GM19099 (cell line): ENCODE measurements around the gene GRIN1.

Source experiments
- POLR2A ChIP-seq: IDR thresholded peaks from 3 replicates; pipeline ENCODE4 v1.6.1; 2011; ENCODE audit warnings: low read depth; ENCODE audit not compliant: insufficient read length; ENCODE audit errors: extremely low read depth

Gene GRIN1

GRCh38 chr9:137108608-137109249 lies 30.2 kb upstream of the GRIN1 start:
- TF ChIP-seq POLR2A: no peak

DNA sequence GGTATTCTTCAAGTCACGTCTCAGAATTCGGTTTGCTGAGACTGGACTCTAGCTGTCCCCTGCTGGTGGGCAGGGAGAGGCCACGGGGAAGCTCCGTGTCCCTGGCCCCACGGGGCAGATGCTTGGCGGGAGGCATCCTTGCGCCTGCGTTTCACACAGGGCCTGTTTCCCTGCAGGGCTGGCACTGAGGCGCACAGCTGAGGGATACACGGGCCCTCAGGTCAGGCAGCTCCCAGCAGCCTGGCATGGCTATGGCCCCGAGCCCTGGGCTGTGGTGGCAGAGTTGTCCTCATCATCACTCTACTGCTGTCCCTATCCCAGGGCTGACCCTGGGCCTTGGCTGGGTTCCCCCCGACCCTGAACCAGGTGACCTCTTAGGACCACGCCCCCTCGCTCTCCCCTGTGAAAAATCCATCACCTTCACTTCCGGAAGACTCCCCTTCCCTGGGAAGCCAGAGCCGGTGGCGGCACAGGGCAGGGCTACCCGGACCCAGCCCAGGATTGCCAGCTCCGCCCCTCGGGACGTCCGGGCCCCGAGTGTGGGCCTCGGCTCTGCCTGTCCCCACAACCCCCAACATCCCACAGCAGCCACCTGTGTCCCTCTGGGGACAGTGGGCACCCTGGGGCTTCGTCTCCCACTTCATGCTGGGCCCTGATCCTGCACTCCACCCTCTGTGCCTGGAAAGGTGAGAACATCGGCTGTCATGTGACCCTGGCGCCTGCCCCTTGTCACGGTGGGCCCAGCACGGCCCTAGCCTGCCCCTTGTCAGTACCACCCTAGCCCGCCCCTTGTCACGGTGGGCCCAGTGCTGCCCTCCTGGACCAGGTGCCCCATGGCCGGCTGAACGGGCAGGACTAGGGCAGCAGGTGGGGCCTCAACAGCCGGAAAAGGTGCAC lies 29.5 kb upstream of the GRIN1 start:
- TF ChIP-seq POLR2A: no peak

GRCh38 chr9:137110147-137110910 lies 28.6 kb upstream of the GRIN1 start:
- no peak for TF ChIP-seq POLR2A

GRCh38 chr9:137110911-137111787 lies 27.8 kb upstream of the GRIN1 start:
- TF ChIP-seq POLR2A: no peak

DNA sequence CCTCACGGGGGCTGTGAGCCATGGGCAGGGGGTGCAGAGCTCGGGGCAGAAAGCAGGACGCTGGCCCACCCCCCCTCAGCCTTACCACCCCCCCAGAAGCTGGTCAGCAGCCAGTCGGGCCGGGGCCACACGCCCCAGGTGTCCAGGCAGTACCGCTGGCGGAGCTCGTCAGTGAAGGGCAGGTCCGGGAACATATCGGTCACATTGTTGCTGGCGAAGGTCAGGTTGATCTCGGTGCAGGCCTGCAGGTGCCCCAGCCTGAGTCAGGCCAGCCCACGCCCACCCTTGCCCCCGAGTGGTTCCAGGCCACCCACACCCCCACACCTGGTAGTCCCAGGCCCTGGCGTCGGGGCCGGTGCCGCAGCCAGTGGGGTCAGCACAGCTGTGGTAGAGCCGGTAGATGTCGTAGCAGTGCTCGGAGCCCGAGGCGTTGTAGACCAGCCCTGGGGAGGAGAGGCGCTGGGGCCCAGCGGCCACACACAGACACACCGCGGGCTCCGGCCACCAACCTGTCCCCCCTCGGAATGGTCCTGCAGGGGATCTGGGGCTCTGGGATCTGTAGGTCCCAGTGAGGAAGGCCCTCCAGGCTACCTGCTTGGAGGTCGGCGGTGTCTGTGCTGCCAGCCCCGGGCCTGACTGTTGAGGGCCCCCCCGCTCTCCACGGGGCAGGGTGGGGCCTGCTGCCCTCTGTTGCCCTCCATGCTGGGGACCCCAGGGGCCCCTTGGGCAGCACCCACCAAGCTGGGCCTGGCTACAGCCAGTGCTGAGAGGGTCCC lies 27.0 kb upstream of the GRIN1 start:
- TF ChIP-seq POLR2A: no peak

DNA sequence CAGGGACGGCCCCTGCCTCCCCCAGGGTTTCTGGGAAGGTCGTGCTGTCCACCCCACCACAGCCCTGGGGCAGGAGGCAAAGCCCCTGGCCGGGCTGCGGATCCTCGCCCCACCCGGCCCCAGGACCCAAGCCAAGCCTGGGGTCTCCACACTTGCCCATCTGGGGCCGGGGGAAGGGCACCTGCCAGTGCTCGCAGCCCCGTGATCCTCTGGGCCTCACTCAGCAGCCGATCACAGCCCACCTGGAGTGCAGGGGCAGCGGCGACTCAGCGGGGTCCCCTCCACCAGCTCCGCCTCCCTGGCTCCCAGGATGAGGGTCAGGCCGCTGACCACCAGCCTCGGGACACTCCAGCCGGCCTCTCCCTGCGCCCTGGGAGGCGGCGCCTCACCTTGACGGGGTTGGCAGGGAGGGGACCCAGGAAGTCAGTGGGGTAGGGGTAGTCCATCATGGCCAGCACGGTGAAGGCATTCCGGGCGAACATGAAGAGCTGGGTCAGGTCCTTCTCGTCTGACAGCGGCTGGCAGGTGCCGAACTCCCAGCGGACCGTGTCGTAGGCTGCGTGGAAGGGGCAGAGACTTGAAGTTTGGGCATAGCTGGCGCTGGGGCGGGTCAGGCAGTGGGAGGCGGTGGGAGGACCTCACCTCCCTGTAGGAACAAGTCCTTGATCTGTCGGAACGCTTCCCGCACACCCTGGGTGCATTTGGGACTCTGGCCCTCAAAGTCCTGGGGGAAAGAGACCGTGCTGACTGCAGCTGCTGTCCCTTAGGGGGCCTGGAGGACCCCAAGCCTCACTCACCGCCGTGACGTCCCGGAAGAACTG lies 26.2 kb upstream of the GRIN1 start:
- TF ChIP-seq POLR2A: no peak

- TF ChIP-seq POLR2A: no peak
These were observed 25.4 kb upstream of the GRIN1 start for GRCh38 chr9:137113385-137114159.

GRCh38 chr9:137114220-137114612 lies 24.7 kb upstream of the GRIN1 start:
- no peak for TF ChIP-seq POLR2A

- peak; percentile 80 for TF ChIP-seq POLR2A
These were observed 24.2 kb upstream of the GRIN1 start, which contains the start of gene DPP7 for GRCh38 chr9:137114613-137115393. TSS of gene DPP7 (minus strand) at chr9:137114733. CDS start at chr9:137114713, 20 bp downstream.

DNA sequence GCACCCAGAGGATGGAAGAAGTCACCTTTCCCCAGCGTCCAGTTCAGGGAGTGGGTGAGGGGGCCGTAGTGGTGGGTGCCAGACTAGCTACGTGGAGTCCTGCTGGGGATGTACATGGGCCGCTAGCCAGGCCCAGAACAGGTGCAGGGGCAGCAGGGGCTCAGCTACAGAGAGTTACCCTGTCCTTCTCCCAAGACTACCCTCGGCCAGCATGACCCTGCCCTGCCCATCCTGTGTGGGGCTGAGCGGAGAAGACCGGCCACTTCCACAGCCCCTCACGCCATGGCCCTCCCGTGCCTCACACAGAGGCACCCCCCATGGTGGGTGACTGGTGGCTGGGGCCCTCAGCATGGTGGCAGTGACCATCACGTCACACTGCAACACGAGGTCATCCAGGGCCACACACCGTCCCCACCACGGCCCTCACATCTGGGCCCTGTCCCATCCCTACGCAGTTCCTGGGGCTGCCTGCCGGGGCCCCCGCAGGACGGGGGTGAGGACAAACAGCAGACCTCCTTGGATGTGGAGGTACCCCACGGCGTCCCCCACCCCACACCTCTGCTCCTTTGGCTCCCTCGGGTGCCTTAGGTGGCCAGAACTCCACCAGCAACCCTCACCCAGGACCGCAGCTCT lies 23.4 kb upstream of the GRIN1 start:
- TF ChIP-seq POLR2A: no peak

- no peak for TF ChIP-seq POLR2A
These were observed 22.9 kb upstream of the GRIN1 start for GRCh38 chr9:137116027-137116507.
